Caki2 (cell line): ENCODE measurements around the gene XK. TPM values are rescaled to one million over a fixed set of nuclear protein-coding genes. Genes with fewer than 3 reads are reported as not detected.

Experiments used
- DNase-seq: peaks from one replicate; pipeline ENCODE4 v3.0.0-alpha.2; 2015; ENCODE audit warnings: low read depth
- in situ Hi-C: cut with HindIII; loops from 2 replicates; pipeline ENCODE4 v1.10.0; 2016; ENCODE audit warnings: low sequenced_read_pairs, low pct_unique_long_range_greater_than_20kb, mixed read lengths
- total RNA-seq: library from RNA; depleted of rRNA; stranded (reverse); fragments of >200 nt; shearing (Covaris generic); gene quantifications from 2 replicates; pipeline ENCODE4 v1.2.3, GENCODE V29; 2014; ENCODE audit warnings: low replicate concordance

Gene XK
- total RNA-seq, 1 experiment from 2014 or later: 1.4 TPM

DNA sequence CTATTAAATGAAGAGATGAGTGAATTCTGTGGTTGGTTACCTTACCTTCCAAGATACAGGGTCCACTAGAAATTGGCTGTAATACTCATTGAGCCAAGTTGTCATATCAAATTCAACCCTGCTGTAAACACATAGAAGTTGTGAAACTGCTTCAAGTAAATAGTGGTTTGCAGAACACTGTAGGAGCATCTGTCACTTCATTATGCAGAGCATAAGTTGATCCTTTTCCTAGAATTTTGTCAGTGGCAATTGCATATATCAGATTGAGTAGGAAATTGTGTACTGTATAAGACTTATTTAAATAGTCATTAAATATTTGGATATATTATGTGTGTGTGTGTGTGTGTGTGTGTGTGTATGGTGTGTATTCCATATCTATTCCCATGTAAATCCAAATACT, 8.8 kb upstream of the XK start:
- in situ Hi-C loops: no loop called here
- DNase-seq: no peak

DNA sequence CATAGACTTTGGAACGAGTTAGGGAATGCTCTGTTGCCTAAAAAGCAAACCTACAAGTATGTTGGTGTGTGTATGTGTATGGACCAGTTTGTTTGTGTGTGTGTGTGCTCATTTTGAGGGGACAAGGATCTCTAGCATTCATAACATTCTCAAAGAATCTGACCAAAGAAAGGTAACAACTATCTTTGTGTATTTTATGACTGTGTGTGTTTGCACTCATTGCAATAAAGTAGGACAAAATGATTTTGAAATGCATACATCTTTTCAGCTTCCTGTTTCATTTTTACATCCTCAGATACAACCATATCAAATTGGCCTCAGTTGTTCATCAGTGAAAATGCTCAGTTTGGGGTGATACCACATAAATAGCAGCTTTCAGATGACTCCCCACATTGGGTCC, 8.3 kb upstream of the XK start:
- no peak for DNase-seq
- in situ Hi-C loops: no loop called here

DNA sequence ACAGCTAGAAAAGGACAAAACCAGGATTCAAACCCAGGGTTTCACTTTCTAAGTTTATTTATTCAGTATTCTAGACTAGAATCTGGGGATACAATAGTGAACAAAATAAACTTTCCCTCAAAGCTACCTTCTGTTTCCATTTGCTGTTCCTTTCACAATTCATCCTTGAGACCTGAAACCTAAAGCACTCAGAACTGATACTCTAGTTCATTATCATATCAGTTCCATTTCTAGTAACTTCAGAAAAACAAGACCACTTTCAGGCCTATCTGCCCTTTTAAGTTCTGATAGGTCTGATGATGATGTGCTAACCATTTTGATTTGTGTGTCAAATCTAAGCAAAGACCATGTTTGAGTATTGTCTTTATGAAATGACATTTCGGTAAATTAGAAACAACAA, 7.8 kb upstream of the XK start:
- in situ Hi-C loops: no loop called here
- no peak for DNase-seq

DNA sequence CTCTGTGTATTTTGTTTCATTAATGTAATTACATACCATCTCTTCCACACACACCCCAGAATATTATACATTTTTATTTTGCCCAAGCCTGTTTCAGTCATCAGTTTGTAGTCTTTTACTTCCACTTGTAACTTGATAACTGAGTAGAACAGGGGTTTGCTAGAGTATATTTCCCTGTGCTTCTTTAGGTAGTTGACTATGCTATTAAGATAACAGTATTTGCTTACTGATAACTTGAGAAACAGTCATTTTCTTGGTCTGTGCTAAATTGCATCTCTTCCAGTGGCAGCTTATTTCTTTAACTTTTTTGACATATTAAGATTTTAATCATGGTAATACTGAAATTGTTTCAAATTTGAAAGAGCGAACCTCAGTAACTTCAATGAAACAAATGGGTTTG, 7.0 kb upstream of the XK start:
- in situ Hi-C loops: no loop called here
- DNase-seq: no peak

DNA sequence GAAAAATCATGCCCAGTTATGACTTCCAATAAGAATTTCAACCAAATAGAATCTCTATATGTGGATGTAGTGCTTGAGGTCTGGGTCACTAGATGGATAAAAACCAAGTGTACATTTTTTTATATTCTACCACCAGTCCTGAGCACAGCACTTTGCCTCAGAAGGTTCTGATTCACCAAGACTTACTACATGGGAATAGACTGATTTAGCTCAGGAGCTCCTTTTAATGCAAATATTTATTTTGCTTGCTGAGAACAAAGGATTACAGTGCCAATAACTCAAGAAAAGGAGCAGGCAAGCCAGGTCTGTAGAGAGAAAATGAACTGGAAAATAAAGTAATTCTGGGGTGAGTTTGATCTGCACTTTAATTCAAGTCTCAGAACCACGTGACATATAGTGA, 6.4 kb upstream of the XK start:
- in situ Hi-C loops: no loop called here
- no peak for DNase-seq

DNA sequence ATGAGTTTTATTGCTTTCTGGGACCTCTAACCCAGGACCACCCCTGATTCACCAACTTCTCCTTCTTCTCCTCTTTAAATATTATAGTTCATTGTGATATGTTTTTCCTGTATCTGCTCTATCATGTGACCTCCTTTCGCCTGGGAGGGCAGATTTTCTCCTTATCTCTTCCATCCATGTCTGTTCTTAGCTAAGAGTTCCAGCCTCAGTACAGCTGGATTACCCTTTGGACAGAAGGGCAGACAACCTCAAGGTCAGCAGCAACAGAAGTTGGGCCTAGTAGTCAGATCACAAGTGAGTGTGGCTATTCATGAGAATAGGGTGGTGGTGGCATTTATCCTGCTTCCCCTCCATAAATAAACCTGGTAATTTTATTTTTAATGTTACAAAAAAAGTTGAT, 5.7 kb upstream of the XK start:
- in situ Hi-C loops: no loop called here
- no peak for DNase-seq

DNA sequence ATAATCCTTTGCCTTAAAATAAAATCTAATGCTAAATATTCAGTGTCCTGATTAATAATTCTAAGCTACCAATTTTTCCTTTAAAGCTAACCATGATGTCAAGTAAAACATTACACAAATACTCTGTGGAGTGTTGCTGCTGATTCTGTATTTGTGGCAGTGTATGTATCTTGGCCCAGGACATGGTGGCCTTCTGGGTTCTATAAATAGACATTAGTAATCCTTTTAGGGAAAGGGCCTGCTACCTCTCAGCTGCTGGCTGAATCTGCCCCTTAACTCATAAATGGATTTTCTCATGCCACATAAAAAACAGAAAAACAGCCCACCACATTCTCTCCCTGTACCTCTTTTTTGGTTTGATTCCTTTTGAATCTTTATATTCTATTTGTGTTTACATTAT, 1.2 kb upstream of the XK start:
- DNase-seq: no peak
- in situ Hi-C loops: no loop called here

DNA sequence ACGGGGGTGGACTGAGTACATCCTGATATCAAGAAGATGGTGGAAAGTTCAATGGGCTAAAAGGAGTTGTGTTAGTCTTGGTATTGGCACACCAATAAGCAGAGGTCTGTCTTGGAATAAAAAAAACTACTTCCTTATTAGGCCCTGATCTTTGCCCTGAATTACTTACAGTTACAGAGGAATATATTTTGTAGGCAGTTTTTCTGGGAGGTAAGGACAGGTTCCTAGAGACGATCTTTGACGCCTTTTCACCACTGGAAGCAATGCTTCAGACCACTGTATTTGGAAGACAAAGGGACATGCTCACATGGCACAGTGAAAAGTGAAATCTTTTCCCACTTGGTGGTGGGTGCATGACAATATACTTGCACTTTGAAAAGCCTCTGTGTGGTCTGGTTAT, 618 bp upstream of the XK start:
- no peak for DNase-seq
- in situ Hi-C loops: no loop called here

DNA sequence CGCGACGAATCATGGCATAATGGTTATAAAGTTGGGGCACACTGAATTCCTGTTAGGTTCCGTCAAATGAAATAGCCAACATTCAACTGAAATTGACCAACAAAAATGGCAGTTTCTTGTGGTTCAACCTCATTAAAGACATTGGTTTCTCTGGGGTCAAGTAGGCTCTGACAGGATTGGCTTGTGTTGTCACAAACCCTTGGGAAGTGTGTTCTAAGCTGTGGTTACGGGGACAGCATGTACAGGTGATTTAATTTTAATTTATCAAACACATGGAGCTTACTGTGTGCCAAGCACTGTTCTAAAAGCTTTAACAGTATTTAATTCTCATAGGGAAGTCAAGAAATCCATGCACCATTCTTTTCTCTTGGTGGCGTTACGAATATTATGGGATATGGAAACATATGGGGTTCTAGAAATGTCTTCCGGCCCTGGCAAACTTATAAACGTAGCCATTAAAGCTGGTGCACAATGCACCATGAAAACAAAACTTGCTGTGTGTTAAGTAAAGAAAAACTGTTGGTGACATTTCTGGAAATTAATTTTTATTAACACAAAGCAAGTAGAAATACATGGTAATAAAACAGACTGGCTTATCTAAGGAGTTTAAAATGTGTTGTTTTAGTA, 891 bp downstream of the XK start:
- in situ Hi-C loops: no loop called here
- DNase-seq: no peak

DNA sequence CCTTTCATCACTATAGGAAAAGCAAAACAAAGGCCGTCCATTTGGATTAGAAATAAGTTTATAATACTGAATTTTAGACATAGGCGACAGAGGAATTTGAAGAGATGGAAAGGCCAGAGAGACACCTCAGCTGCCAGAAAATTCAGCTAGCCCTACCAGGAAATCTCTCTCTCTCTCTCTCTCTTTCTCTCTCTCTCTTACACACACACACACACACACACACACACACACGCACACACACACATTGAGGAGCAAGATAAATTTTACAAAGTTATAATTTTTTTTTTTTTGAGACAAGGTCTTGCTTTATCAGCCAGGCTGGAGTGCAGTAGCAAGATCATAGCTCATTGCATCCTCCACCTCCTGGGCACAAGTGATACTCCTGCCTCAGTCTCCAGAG, 1.4 kb downstream of the XK start:
- no peak for DNase-seq
- in situ Hi-C loops: no loop called here

DNA sequence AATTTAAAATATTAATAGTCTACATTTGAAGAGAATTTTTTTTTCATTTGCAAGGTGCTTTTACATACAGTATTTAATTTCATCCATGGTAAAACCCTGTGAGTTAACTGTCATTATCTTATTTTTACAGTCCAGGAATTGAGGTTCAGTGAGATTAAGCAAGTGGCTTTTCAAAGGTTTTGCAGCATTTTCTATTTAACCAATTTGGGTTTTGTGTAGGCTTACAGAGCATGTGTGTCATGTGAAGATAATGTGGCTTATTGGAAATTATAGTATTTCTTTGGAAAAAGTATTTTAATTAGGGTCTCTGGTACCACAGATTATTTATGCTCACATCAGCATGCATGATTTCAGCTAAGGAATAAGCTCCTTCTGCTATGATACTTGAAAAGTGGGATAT, 4.5 kb downstream of the XK start:
- no peak for DNase-seq
- in situ Hi-C loops: no loop called here

DNA sequence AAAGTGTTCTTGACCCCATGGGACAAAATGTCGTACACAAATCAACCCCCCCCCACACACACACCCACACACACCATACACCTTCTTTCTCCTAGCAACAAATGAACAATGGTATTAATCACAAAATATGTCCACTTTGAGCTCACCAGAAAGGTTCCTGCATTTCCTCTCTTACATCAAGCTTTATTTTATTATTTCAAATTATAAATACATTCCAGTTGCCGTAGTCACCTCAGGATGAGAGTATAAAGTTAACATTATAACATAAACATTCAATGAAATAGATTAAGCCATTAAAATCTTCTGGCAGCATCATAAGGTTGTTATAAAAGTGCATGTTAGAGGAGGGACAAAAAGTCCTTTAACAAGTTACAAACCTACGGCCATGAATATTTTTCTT, 7.3 kb downstream of the XK start:
- in situ Hi-C loops: no loop called here

DNA sequence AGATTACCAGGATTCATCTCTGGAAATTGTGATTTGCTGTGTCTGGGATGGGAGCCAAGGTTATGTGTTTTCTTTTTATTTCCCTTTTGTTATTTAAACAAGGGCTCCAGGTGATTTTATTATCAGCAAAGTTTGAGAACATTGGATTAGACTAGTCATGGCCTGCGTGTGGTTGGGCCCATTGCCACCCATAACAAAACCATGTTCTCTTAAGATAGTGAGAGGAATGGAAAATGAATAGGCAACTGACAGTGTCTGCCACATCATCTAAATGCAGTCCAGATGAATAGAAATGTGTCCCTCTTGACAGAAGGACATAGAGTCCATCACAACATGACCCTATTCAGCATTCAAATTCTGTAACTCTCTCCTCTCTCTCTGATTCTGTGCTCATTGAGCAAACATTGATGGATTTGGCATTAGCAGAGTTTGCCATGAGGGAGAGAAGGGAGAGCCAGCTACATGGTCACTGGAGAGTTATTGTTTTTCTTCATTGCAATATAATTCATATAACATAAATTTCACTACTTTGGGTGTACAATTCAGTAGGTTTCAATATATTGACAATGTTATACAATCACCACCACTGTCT, 11.7 kb downstream of the XK start:
- DNase-seq: no peak
- in situ Hi-C loops: no loop called here

More for the DNA sequence above, 7.3 kb downstream of the XK start:
- no peak for DNase-seq

DNA sequence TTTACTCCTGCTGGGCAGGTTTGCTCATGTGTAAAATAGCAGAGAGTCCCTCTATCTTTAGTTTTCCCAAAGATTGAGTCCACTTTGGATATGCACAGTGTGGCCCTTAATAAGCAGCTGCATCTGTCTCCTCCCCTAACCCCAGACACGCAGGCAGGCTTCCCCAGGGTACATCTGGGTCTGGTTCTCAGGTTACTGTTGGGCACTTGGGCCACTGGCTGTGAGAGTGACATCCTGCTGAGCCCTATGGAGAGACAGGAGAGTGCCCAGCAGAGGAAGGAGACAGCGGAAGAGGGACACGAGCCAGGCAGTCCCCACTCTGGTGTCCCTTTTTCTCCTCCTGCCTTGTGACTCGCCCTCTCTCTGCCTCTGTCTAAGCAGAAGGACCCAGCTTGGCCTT, 16.0 kb downstream of the XK start:
- no peak for DNase-seq
- in situ Hi-C loops: no loop called here

DNA sequence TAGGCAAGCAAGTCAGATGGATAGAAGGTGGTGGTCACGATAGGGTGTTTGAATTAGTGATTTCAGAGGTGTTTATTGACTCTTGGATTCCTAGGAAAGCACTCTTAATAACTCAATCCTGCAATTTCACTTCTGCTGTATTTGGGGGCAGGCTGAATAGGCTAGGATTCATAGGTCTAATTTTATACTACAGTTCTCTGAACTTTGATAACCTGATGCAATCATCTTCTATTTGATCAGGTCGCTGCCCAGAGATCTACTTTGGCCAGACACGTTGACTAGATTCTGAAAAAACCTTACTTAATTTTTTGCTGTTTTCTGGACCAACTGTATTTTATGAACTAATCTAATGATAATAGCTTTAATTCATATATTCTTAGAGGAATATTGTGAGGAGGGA, 26.4 kb downstream of the XK start:
- in situ Hi-C loops: no loop called here
- DNase-seq: no peak

DNA sequence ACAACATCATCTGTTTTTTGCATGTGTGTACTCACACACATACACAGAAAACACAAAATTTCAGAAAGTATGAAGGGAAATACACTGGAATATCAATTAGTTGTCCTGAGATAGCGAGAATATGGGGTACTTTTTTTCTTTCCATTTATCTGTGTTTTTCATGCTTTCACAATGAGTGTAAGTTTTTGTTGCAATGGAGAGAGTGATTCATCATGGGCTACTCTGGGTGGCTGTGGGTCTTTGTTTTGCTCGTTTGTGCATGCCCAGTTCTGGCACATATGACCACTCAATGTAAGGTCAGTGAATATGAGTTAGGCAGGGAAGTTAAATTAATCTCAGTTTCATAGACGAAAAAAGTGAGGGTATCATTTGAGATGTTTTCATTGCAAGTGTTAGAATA, 26.9 kb downstream of the XK start:
- in situ Hi-C loops: no loop called here
- DNase-seq: no peak

DNA sequence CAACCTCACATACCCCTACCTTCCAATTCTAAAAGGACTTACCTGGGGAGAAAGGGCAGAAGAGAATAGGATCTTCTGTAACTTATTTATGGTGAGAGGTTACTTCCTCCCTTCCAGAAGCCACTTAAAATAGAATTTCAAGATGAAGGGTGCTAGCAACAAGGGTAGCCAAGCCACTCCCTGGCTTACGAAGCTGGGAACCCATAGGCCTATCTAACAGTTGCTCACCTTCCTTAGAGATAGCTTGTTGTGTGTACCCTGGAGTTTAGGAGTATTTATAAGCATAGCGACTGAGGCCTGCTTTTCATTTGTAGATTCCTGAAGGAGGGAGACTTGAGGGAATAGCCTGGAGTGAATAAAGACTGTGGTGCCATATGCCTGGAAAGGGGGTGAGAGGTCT, 28.9 kb downstream of the XK start:
- in situ Hi-C loops: no loop called here
- no peak for DNase-seq

DNA sequence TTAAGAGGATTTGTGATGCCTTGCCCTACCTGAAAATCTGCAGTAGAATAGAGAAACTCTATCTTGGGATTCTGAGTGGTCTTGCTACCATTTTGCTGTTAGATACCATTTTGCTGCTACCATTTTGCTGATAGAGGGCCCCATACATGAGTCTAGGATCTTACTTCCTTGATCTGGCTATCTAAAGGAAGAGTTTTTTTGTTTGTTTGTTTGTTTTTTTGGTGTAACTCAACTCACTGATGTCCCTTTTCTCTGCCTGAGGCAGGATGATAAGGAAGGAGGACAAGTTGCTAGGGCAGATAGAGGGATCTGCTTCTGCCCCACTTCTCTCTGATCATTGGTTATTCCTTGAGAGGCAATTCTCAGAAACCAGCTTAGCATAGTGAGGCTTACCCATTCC, 31.0 kb downstream of the XK start:
- in situ Hi-C loops: no loop called here
- no peak for DNase-seq

DNA sequence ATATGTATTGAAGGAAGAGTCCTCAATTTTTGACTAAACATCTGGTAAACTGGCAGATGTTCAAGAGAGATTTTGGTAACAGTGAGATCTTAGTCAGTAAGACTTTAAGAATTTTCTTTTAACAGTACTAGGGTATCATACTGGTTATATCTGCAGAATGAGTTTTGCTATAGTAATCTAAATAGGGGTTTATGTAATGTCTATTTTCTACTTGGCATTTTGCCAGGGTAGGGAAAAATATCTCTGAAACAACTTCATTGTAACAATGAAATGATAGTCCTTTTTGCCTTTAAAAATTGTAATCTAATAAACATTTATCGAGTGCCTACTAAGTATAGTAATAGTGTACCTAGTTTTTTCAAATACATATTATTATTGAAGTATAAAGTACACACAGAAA, 32.1 kb downstream of the XK start:
- in situ Hi-C loops: no loop called here
- DNase-seq: no peak

DNA sequence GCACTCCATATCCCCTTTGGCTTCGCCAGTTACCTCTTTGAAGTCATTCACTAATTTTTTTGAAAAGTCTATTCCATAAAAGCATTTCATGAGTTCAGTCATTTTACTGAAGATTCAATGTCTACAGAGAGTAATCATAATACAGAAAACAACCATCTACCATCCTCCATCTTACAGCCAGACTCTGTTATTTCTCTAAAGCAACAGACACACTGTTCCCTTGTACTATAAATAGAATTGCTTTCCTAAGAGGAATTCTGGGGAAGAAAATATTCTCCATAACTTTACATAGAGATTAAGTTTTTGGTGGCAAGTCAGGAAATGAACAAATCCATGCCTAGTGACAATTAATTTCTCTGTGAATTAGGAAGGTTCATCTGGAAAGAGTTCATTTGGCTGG, 37.0 kb downstream of the XK start:
- in situ Hi-C loops: no loop called here

DNA sequence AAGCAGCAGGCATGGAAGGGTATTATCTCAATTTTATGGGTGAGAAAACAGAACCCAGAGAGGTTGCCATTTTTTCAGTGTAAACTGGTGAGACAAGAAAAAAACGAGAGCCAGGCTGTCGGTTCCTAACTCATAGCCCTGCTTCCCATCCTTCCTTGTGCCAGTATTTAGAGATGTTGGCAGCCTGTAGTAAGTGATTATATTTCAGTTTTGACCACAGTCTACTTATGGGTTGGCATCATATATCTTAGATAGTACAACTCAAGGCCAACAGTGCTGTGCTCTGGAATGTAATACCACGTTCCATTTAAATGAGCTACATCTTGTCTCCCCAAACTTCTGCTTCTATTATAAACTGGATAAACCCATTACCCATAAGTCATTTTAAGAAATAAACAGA, 40.8 kb downstream of the XK start:
- in situ Hi-C loops: no loop called here
- DNase-seq: no peak

More for the DNA sequence above, 37.0 kb downstream of the XK start:
- no peak for DNase-seq
